NCI-H748 (cell line): ENCODE results near the gene KXD1.
"Not testable (repeated sequence)": the region's sequence is repeated elsewhere in the genome, so short reads cannot be mapped to it uniquely, and the experiment has no call there.

ENCODE experiments used
- DNase-seq: peaks from one replicate; lab custom pipeline; 2025; ENCODE audit not compliant: unreplicated experiment; lab: John Stamatoyannopoulos, UW

Gene KXD1

GRCh38 chr19:18599485-18599884, 41.8 kb downstream of the KXD1 start:
- no peak for DNase-seq

GRCh38 chr19:18600692-18601397, 43.2 kb downstream of the KXD1 start:
- not testable (repeated sequence) for DNase-seq

- no peak for DNase-seq
Observed at GRCh38 chr19:18601875-18602274, 44.2 kb downstream of the KXD1 start.

GRCh38 chr19:18603255-18603957, 45.7 kb downstream of the KXD1 start:
- no peak for DNase-seq

GRCh38 chr19:18603958-18604819, 46.5 kb downstream of the KXD1 start:
- no peak for DNase-seq

GRCh38 chr19:18604820-18605159, 47.1 kb downstream of the KXD1 start:
- no peak for DNase-seq

GRCh38 chr19:18605196-18605545, 47.5 kb downstream of the KXD1 start:
- no peak for DNase-seq

- DNase-seq = no peak
Observed at GRCh38 chr19:18605546-18606280, 48.0 kb downstream of the KXD1 start.

GRCh38 chr19:18606281-18607225, 48.9 kb downstream of the KXD1 start, which contains the start of gene CRLF1:
Gene CRLF1 (minus strand): TSS chr19:18606799. CDS start chr19:18606656, 143 bp downstream.
- no peak for DNase-seq

- DNase-seq = peak; percentile 25
Observed at GRCh38 chr19:18607226-18608101, 49.8 kb downstream of the KXD1 start.

GRCh38 chr19:18608102-18608804, 50.6 kb downstream of the KXD1 start:
- DNase-seq = no peak

GRCh38 chr19:18608805-18609716, 51.4 kb downstream of the KXD1 start:
- DNase-seq = no peak

GRCh38 chr19:18609717-18610051, 52.0 kb downstream of the KXD1 start:
- DNase-seq = no peak

- DNase-seq = no peak
Observed at GRCh38 chr19:18610245-18610555, 52.5 kb downstream of the KXD1 start.

GRCh38 chr19:18610556-18611326, 53.1 kb downstream of the KXD1 start:
- DNase-seq = no peak

GRCh38 chr19:18611327-18612050, 53.8 kb downstream of the KXD1 start:
- peak; percentile 34 for DNase-seq
